ENCODE results near the gene TCTN2. TPM values are rescaled to one million over a fixed set of nuclear protein-coding genes. Genes with fewer than 3 reads are reported as not detected.

TCTN2 gene
- total RNA-seq, 1 experiment from 2014 or later: 9.6 TPM

DNA sequence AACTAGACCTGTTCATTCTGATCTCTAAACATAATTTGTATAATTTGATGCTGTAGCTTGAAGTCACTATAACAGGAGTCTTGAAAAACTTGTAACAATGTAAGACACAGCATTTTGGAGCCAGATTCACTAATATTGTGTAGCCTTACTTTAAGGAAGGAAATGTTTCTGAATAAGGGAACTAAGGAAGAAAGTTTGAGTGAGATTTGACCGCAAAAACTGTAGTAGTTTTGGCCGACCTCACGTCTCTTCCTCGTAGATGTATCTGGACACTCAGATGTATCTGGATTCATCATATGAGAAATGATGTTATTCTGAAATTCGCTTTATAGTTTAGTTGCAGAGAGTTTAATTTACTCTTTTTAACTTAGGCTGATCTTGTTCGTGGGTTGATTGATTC, 77.2 kb downstream of the TCTN2 start:
- DNase-seq (ENCODE audit: low spot score): no peak
- TF ChIP-seq, protein P1, sequence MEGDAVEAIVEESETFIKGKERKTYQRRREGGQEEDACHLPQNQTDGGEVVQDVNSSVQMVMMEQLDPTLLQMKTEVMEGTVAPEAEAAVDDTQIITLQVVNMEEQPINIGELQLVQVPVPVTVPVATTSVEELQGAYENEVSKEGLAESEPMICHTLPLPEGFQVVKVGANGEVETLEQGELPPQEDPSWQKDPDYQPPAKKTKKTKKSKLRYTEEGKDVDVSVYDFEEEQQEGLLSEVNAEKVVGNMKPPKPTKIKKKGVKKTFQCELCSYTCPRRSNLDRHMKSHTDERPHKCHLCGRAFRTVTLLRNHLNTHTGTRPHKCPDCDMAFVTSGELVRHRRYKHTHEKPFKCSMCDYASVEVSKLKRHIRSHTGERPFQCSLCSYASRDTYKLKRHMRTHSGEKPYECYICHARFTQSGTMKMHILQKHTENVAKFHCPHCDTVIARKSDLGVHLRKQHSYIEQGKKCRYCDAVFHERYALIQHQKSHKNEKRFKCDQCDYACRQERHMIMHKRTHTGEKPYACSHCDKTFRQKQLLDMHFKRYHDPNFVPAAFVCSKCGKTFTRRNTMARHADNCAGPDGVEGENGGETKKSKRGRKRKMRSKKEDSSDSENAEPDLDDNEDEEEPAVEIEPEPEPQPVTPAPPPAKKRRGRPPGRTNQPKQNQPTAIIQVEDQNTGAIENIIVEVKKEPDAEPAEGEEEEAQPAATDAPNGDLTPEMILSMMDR (conservative IDR thresholded peaks at IDR 0.05; ENCODE audit: low read depth, low read length): no peak
- no peak for TF ChIP-seq EZH2 (IDR thresholded peaks at IDR 0.05; ENCODE audit: borderline replicate concordance, low read depth, low read length, poor library complexity, severe bottlenecking)
- ChIA-PET POLR2A (ENCODE audit: low non-redundant PET) (no interaction called here), CTCF (no interaction called here)
- H3K9me3 ChIP-seq (ENCODE audit: low read depth, low read length, poor library complexity, severe bottlenecking): no peaks in the 10 kb centered on the region
- H3K4me3 ChIP-seq (ENCODE audit: low read depth, low read length, poor library complexity, severe bottlenecking): no peak overlapping the region
- intact Hi-C loops (cut with micrococcal nuclease; ENCODE audit: unreplicated experiment): no loop called here
- no peak overlapping the region for H3K27ac ChIP-seq (ENCODE audit: low read depth, low read length, poor library complexity, severe bottlenecking)
- H3K27me3 ChIP-seq (replicated peaks; ENCODE audit: insufficient read depth, low read depth, low read length, poor library complexity): no peaks in the 10 kb centered on the region
- H3K4me1 ChIP-seq (ENCODE audit: insufficient read depth, low read length, poor library complexity, severe bottlenecking): no peaks in the 10 kb centered on the region
- BruUV-seq (replicated peaks): no TSS peak
- peaks cover 45% of the 10 kb centered on the region for H3K36me3 ChIP-seq (ENCODE audit: insufficient read depth, low read length, poor library complexity, severe bottlenecking)

DNA sequence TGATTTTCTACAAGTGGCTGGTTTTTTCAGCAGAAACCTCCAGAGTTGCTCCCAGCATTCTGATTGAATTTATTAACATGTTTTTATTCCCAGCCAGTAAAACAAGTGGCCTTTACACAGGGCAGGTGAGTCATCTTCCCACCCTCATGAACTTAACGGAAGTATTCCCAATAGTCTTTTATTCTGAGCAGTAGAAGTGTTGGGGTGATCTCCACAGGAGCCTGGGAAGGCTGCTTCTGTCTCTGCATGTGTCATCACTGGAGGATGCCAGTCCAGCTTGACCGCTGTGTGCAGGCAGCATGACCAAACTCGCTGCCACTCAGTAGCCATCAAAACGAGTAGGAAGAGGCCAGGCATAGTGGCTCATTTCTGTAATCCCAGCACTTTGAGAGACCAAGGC, 77.7 kb downstream of the TCTN2 start:
- Histone ChIP-seq H3K27ac (ENCODE audit: low read depth, low read length, poor library complexity, severe bottlenecking) (no peak overlapping the region), H3K27me3 (replicated peaks; ENCODE audit: insufficient read depth, low read depth, low read length, poor library complexity) (no peaks in the 10 kb centered on the region), H3K4me3 (ENCODE audit: low read depth, low read length, poor library complexity, severe bottlenecking) (no peak overlapping the region), H3K9me3 (ENCODE audit: low read depth, low read length, poor library complexity, severe bottlenecking) (no peaks in the 10 kb centered on the region), H3K36me3 (ENCODE audit: insufficient read depth, low read length, poor library complexity, severe bottlenecking) (peaks cover 47% of the 10 kb centered on the region), H3K4me1 (ENCODE audit: insufficient read depth, low read length, poor library complexity, severe bottlenecking) (no peaks in the 10 kb centered on the region)
- no peak for DNase-seq (ENCODE audit: low spot score)
- intact Hi-C loops (cut with micrococcal nuclease; ENCODE audit: unreplicated experiment): no loop called here
- ChIA-PET POLR2A (ENCODE audit: low non-redundant PET) (no interaction called here), CTCF (interaction anchor here (0.5 kb wide), 1 partner anchor 82 kb away, joined by 5 read pairs; no protein-coding TSS in a partner anchor)
- no TSS peak for BruUV-seq (replicated peaks)
- TF ChIP-seq, protein P1 (conservative IDR thresholded peaks at IDR 0.05; ENCODE audit: low read depth, low read length): no peak
- TF ChIP-seq EZH2 (IDR thresholded peaks at IDR 0.05; ENCODE audit: borderline replicate concordance, low read depth, low read length, poor library complexity, severe bottlenecking): no peak

GRCh38 chr12:123749355-123749754, 78.4 kb downstream of the TCTN2 start:
- intact Hi-C loops (cut with micrococcal nuclease; ENCODE audit: unreplicated experiment): no loop called here
- no peak overlapping the region for H3K27ac ChIP-seq (ENCODE audit: low read depth, low read length, poor library complexity, severe bottlenecking)

More at GRCh38 chr12:123749355-123749754, 78.4 kb downstream of the TCTN2 start:
- Histone ChIP-seq H3K9me3 (ENCODE audit: low read depth, low read length, poor library complexity, severe bottlenecking) (no peaks in the 10 kb centered on the region), H3K4me1 (ENCODE audit: insufficient read depth, low read length, poor library complexity, severe bottlenecking) (no peaks in the 10 kb centered on the region), H3K27me3 (replicated peaks; ENCODE audit: insufficient read depth, low read depth, low read length, poor library complexity) (no peaks in the 10 kb centered on the region), H3K36me3 (ENCODE audit: insufficient read depth, low read length, poor library complexity, severe bottlenecking) (peaks cover 41% of the 10 kb centered on the region), H3K4me3 (ENCODE audit: low read depth, low read length, poor library complexity, severe bottlenecking) (no peak overlapping the region)
- CTCF ChIA-PET: interaction anchor here (0.5 kb wide), 1 partner anchor 83 kb away, joined by 5 read pairs; no protein-coding TSS in a partner anchor
- TF ChIP-seq, protein P1 (conservative IDR thresholded peaks at IDR 0.05; ENCODE audit: low read depth, low read length): no peak
- no peak for TF ChIP-seq EZH2 (IDR thresholded peaks at IDR 0.05; ENCODE audit: borderline replicate concordance, low read depth, low read length, poor library complexity, severe bottlenecking)
- DNase-seq (ENCODE audit: low spot score): no peak
- no TSS peak for BruUV-seq (replicated peaks)
- POLR2A ChIA-PET (ENCODE audit: low non-redundant PET): no interaction called here
